Panc1 (cell line): Measurements from ENCODE around the gene PXDN. TPM values are rescaled to one million over a fixed set of nuclear protein-coding genes. Genes with fewer than 3 reads are reported as not detected.

Source experiments
- ATAC-seq: fragments of 200-7000 bp; cut with Tn5 transposase; 2 replicates; pipeline ENCODE4 v1.9.1; 2020; ENCODE audit warnings: mild to moderate bottlenecking, moderate library complexity
- BruUV-seq: library from RNA; stranded (reverse); fragments of 400-500 nt; replicated peaks from 2 replicates; lab custom pipeline; 2021; lab: Mats Ljungman, UMichigan
- CTCF ChIA-PET: fragments of 300-600 bp; sonication (Branson Sonifier 250); formaldehyde crosslinking; loops from one replicate; lab custom pipeline; 2022; ENCODE audit warnings: antibody characterized with exemption; lab: Charles Lee
- POLR2A ChIA-PET: fragments of 300-600 bp; sonication (Branson Sonifier 250); formaldehyde crosslinking; loops from one replicate; lab custom pipeline; 2022; ENCODE audit warnings: antibody characterized with exemption; lab: Charles Lee
- DNase-seq: peaks from one replicate; pipeline ENCODE4 v3.0.0-alpha.2; 2010; ENCODE audit warnings: low read depth, low spot score
- H3K27ac ChIP-seq: 2 replicates; pipeline ENCODE4 v1.5.1; 2011; ENCODE audit warnings: mild to moderate bottlenecking, low read length, inconsistent platforms
- H3K27me3 ChIP-seq: fragments of 200-500 bp; sonication (Bioruptor generic); 2 replicates; pipeline ENCODE4 v1.6.0; 2014; ENCODE audit warnings: low read length, inconsistent platforms; ENCODE audit not compliant: control insufficient read depth, insufficient read depth
- H3K36me3 ChIP-seq: fragments of 200-500 bp; sonication (Bioruptor generic); 2 replicates; pipeline ENCODE4 v1.5.1; 2014; ENCODE audit warnings: inconsistent platforms, mild to moderate bottlenecking, low read length, moderate library complexity; ENCODE audit not compliant: control insufficient read depth, insufficient read depth
- H3K4me1 ChIP-seq: 2 replicates; pipeline ENCODE4 v1.5.1; 2011; ENCODE audit warnings: inconsistent platforms, mild to moderate bottlenecking, low read length, moderate library complexity; ENCODE audit not compliant: control insufficient read depth, insufficient read depth
- H3K4me3 ChIP-seq, 2 experiments: 2 replicates each; pipeline ENCODE4 v1.5.1; 2011 to 2012; ENCODE audit warnings: low read depth in 2 of 2, low read length in 2 of 2, mild to moderate bottlenecking in 2 of 2, inconsistent platforms in 1 of 2, moderate library complexity in 1 of 2
- H3K9me3 ChIP-seq: fragments of 200-500 bp; sonication (Bioruptor generic); 2 replicates; pipeline ENCODE4 v1.5.1; 2014; ENCODE audit warnings: low read depth, mild to moderate bottlenecking, inconsistent platforms, low read length, moderate library complexity; ENCODE audit not compliant: control insufficient read depth, insufficient read depth
- POLR2AphosphoS5 ChIP-seq: IDR thresholded peaks from 2 replicates; pipeline ENCODE4 v1.6.1; 2012; ENCODE audit warnings: mild to moderate bottlenecking, low read depth, low read length, moderate library complexity
- REST ChIP-seq, 2 experiments: IDR thresholded peaks; 2 replicates each; pipeline ENCODE4 v1.6.1; 2011 to 2012; ENCODE audit warnings: low read depth in 2 of 2, control low read depth in 1 of 2, low read length in 1 of 2, mild to moderate bottlenecking in 1 of 2, moderate library complexity in 1 of 2; ENCODE audit not compliant: insufficient read depth in 1 of 2
- SIN3A ChIP-seq: IDR thresholded peaks from 2 replicates; pipeline ENCODE4 v1.6.1; 2012; ENCODE audit warnings: low read depth, mild to moderate bottlenecking, low read length, moderate library complexity, borderline replicate concordance; ENCODE audit not compliant: insufficient read depth
- TCF7L2 ChIP-seq: IDR thresholded peaks from 2 replicates; pipeline ENCODE4 v1.6.1; 2011; ENCODE audit warnings: mild to moderate bottlenecking, low read depth, low read length, inconsistent platforms
- in situ Hi-C: cut with HindIII; loops from 2 replicates; pipeline ENCODE4 v1.10.0; 2016; ENCODE audit warnings: low sequenced_read_pairs, low pct_unique_long_range_greater_than_20kb
- intact Hi-C: fragments of 100-400 bp; cut with micrococcal nuclease; formaldehyde crosslinking; loops from one replicate; pipeline ENCODE4 v1.10.0; 2022; ENCODE audit not compliant: unreplicated experiment
- total RNA-seq: library from RNA; stranded (reverse); gene quantifications from one replicate; pipeline ENCODE4 v1.2.1, GENCODE V29; 2021; ENCODE audit not compliant: unreplicated experiment
- TF ChIP-seq, protein P1 (sequence below): fragments of 450-650 bp; IDR thresholded peaks from 2 replicates; pipeline ENCODE4 v1.5.1; 2017; ENCODE audit warnings: mild to moderate bottlenecking

Gene PXDN
- total RNA-seq, 1 experiment from 2014 or later: 2.5 TPM

GRCh38 chr2:1585635-1586034 is 158.7 kb downstream of the PXDN start:
- no TSS peak for BruUV-seq
- Histone ChIP-seq H3K4me1 (peaks cover 15% of the 10 kb centered on the region), H3K27ac (no peak overlapping the region; the same call in 1 of the 2 replicates), H3K27me3 (no peaks in the 10 kb centered on the region), H3K36me3 (no peaks in the 10 kb centered on the region), H3K9me3 (no peaks in the 10 kb centered on the region), H3K4me3 (no peak overlapping the region)
- ATAC-seq (no peak), DNase-seq (no peak)
- TF ChIP-seq, protein P1, sequence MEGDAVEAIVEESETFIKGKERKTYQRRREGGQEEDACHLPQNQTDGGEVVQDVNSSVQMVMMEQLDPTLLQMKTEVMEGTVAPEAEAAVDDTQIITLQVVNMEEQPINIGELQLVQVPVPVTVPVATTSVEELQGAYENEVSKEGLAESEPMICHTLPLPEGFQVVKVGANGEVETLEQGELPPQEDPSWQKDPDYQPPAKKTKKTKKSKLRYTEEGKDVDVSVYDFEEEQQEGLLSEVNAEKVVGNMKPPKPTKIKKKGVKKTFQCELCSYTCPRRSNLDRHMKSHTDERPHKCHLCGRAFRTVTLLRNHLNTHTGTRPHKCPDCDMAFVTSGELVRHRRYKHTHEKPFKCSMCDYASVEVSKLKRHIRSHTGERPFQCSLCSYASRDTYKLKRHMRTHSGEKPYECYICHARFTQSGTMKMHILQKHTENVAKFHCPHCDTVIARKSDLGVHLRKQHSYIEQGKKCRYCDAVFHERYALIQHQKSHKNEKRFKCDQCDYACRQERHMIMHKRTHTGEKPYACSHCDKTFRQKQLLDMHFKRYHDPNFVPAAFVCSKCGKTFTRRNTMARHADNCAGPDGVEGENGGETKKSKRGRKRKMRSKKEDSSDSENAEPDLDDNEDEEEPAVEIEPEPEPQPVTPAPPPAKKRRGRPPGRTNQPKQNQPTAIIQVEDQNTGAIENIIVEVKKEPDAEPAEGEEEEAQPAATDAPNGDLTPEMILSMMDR: no peak
- no peak for TF ChIP-seq SIN3A
- no peak for TF ChIP-seq REST (IDR thresholded peaks at IDR 0.05; ENCODE audit: insufficient read depth in 1 of 2, low read depth in 2 of 2, low read length in 1 of 2)
- no peak for TF ChIP-seq TCF7L2
- intact Hi-C loops (no loop called here), in situ Hi-C loops (no loop called here)
- CTCF ChIA-PET: no interaction called here
- POLR2A ChIA-PET: no interaction called here

- in situ Hi-C loops: no loop called here
- POLR2A ChIA-PET: no interaction called here
Measured at GRCh38 chr2:1584691-1585485, 159.4 kb downstream of the PXDN start.

More at GRCh38 chr2:1584691-1585485, 159.4 kb downstream of the PXDN start:
- H3K36me3 ChIP-seq: no peaks in the 10 kb centered on the region
- DNase-seq (no peak), ATAC-seq (no peak)
- no peaks in the 10 kb centered on the region for H3K9me3 ChIP-seq
- CTCF ChIA-PET: no interaction called here
- peak overlapping the region; percentile 25; the same call in 1 of the 2 replicates for H3K27ac ChIP-seq
- no peak overlapping the region for H3K4me3 ChIP-seq
- BruUV-seq: no TSS peak
- no peaks in the 10 kb centered on the region for H3K27me3 ChIP-seq
- no peak for TF ChIP-seq POLR2AphosphoS5
- TF ChIP-seq, protein P1: no peak
- no peak for TF ChIP-seq REST (IDR thresholded peaks at IDR 0.05; ENCODE audit: insufficient read depth in 1 of 2, low read depth in 2 of 2, low read length in 1 of 2)
- no peak for TF ChIP-seq SIN3A
- TF ChIP-seq TCF7L2: no peak
- peaks cover 15% of the 10 kb centered on the region for H3K4me1 ChIP-seq
- intact Hi-C loops: no loop called here
